GM12874 (cell line): ENCODE data around the gene TANC1.
A peak's percentile ranks its signal among the peaks of the same experiment; 100 is the strongest.

Experiments used
- CTCF ChIP-seq: IDR thresholded peaks from 2 replicates; pipeline ENCODE4 v1.5.1; 2011; ENCODE audit warnings: low read depth, mild to moderate bottlenecking, control low read depth, low read length, moderate library complexity; ENCODE audit not compliant: insufficient read depth

The TANC1 gene

GRCh38 chr2:159155791-159156190, 187.4 kb downstream of the TANC1 start:
- TF ChIP-seq CTCF, result no peak

GRCh38 chr2:159156834-159157233, 188.4 kb downstream of the TANC1 start:
- no peak for TF ChIP-seq CTCF

- 0 out of 2 replicates have a peak, but pooled peaks have one; percentile 2 for TF ChIP-seq CTCF
These were observed 189.1 kb downstream of the TANC1 start for GRCh38 chr2:159157361-159158209.

GRCh38 chr2:159160412-159160811, 192.0 kb downstream of the TANC1 start:
- TF ChIP-seq CTCF, result no peak

- no peak for TF ChIP-seq CTCF
These were observed 192.5 kb downstream of the TANC1 start for GRCh38 chr2:159160954-159161353.

GRCh38 chr2:159163930-159164329, 195.5 kb downstream of the TANC1 start:
- no peak for TF ChIP-seq CTCF

- no peak for TF ChIP-seq CTCF
These were observed 196.0 kb downstream of the TANC1 start for GRCh38 chr2:159164457-159164911.
